Measurements from ENCODE around the gene EPHB2. TPM values are rescaled to one million over a fixed set of nuclear protein-coding genes. Genes with fewer than 3 reads are reported as not detected.

The EPHB2 gene
- total RNA-seq, 2 experiments from 2014 or later = 0.59 TPM; not detected in 1

DNA sequence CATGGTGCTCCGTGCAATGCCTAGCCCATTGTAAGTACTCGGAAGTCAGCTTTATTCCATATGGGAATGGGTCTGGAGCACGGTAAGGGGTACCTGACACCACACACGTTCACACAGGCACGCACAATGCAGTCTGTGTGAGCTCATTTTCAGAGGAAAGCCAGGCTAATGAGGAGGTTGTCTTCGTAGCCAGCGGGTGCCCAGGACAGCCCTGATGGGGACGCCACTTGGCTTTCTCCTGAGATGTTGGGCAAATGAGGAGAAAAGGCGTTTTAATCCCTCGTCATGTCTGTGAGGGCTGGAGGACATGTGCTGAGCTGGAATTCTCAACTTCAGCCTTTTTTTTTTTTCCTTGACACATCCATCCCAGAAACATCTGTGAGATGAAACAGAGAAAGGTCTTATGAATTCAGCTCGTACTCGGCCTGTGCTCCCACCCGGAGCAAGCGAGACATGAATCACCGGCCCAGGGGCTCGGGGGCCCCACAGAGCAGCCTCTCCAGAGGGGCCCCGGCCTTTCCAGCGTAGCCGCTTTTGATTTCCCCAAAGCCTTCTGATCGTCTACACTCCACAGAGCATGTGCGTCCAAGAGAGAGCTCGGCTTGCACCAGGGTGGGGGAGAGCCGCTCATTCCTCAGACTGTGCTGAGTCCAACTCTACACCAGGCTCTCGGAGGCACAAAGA, 125.1 kb downstream of the EPHB2 start:
- Histone ChIP-seq H3K9me2 (ENCODE audit: insufficient read depth, low read length) (no peaks in the 10 kb centered on the region), H4K20me1 (ENCODE audit: insufficient read depth, low read length) (no peaks in the 10 kb centered on the region), H3K9me3 (ENCODE audit: low read length) (no peaks in the 10 kb centered on the region), H3K27ac (ENCODE audit: low read depth, low read length, poor library complexity, severe bottlenecking) (no peak overlapping the region), H3K4me3 (ENCODE audit: low read depth, low read length, poor library complexity, severe bottlenecking) (no peak overlapping the region), H3K4me1 (ENCODE audit: insufficient read depth, low read length, poor library complexity, severe bottlenecking) (no peaks in the 10 kb centered on the region), H3K4me2 (ENCODE audit: low read length) (no peak overlapping the region), H3K36me3 (ENCODE audit: insufficient read depth, low read length) (no peaks in the 10 kb centered on the region), H2AFZ (ENCODE audit: low read length) (no peak overlapping the region), H3K79me2 (ENCODE audit: insufficient read depth, low read depth, low read length) (no peaks in the 10 kb centered on the region)
- TF ChIP-seq EZH2phosphoT487 (IDR thresholded peaks at IDR 0.05; ENCODE audit: borderline replicate concordance, low read depth, low read length) = no peak
- ChIA-PET CTCF (ENCODE audit: unreplicated experiment) (interaction anchor here (0.6 kb wide), 1 partner anchor 606 kb away, joined by 3 read pairs; no protein-coding TSS in a partner anchor), POLR2A (no interaction called here)
- BruUV-seq (replicated peaks) = no TSS peak
- intact Hi-C loops (cut with micrococcal nuclease; ENCODE audit: unreplicated experiment) = no loop called here
- no peak for DNase-seq (ENCODE audit: low spot score)

DNA sequence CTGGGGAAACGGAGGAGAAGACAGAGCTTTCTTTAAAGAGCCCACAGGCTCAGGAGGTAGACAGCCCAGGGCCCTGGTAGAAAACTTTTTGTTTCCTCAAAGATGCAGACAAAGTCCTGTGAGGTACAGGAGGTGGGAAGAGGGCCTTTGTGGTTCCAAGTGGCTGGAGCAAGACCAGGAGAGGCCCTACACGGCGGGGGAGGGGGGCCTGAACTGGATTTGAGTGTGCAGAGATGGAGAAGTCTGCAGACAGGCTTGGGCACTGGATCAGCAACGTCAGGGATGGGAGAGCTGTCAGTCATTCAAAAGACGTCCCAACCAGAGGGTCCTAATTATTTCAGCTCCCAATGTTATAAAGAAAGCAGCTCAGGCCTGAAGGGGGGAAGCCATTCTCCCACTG, 126.2 kb downstream of the EPHB2 start:
- ChIA-PET POLR2A (no interaction called here), CTCF (ENCODE audit: unreplicated experiment) (no interaction called here)
- H2AFZ ChIP-seq (ENCODE audit: low read length) = no peak overlapping the region

DNA sequence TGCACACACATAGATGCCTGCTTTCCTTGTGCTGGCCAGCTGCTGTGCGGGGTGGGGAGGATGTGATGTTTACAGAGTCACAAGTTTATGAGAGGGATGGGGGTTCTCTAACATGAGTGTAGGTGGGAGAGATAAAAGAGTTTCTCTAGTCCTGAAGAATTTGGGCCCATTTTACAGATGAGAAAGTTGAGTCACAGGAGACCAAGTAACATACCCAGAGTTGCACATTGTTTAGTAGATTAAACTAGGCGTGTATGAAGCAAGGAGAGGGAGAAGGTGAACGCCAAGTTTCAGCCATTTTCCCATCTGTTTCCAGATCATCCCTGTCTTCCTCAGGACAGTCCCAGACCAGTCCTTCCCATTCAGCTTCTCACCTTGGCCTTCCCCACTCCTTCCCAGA, 126.7 kb downstream of the EPHB2 start:
- ChIA-PET CTCF (ENCODE audit: unreplicated experiment) (no interaction called here), POLR2A (no interaction called here)
- no TSS peak for BruUV-seq (replicated peaks)

More for the DNA sequence above, 126.2 kb downstream of the EPHB2 start:
- Histone ChIP-seq H3K4me2 (ENCODE audit: low read length) (no peak overlapping the region), H3K79me2 (ENCODE audit: insufficient read depth, low read depth, low read length) (no peaks in the 10 kb centered on the region), H3K4me1 (ENCODE audit: insufficient read depth, low read length, poor library complexity, severe bottlenecking) (no peaks in the 10 kb centered on the region), H3K9me2 (ENCODE audit: insufficient read depth, low read length) (no peaks in the 10 kb centered on the region), H4K20me1 (ENCODE audit: insufficient read depth, low read length) (no peaks in the 10 kb centered on the region), H3K36me3 (ENCODE audit: insufficient read depth, low read length) (no peaks in the 10 kb centered on the region), H3K9me3 (ENCODE audit: low read length) (no peaks in the 10 kb centered on the region), H3K27ac (ENCODE audit: low read depth, low read length, poor library complexity, severe bottlenecking) (no peak overlapping the region), H3K4me3 (ENCODE audit: low read depth, low read length, poor library complexity, severe bottlenecking) (no peak overlapping the region)
- TF ChIP-seq EZH2phosphoT487 (IDR thresholded peaks at IDR 0.05; ENCODE audit: borderline replicate concordance, low read depth, low read length) = no peak
- TF ChIP-seq, protein P1, sequence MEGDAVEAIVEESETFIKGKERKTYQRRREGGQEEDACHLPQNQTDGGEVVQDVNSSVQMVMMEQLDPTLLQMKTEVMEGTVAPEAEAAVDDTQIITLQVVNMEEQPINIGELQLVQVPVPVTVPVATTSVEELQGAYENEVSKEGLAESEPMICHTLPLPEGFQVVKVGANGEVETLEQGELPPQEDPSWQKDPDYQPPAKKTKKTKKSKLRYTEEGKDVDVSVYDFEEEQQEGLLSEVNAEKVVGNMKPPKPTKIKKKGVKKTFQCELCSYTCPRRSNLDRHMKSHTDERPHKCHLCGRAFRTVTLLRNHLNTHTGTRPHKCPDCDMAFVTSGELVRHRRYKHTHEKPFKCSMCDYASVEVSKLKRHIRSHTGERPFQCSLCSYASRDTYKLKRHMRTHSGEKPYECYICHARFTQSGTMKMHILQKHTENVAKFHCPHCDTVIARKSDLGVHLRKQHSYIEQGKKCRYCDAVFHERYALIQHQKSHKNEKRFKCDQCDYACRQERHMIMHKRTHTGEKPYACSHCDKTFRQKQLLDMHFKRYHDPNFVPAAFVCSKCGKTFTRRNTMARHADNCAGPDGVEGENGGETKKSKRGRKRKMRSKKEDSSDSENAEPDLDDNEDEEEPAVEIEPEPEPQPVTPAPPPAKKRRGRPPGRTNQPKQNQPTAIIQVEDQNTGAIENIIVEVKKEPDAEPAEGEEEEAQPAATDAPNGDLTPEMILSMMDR (conservative IDR thresholded peaks at IDR 0.05; ENCODE audit: low read length) = no peak
- DNase-seq (ENCODE audit: low spot score) = no peak
- intact Hi-C loops (cut with micrococcal nuclease; ENCODE audit: unreplicated experiment) = no loop called here
- no TSS peak for BruUV-seq (replicated peaks)

More for the DNA sequence above, 126.7 kb downstream of the EPHB2 start:
- Histone ChIP-seq H3K4me1 (ENCODE audit: insufficient read depth, low read length, poor library complexity, severe bottlenecking) (no peaks in the 10 kb centered on the region), H3K9me2 (ENCODE audit: insufficient read depth, low read length) (no peaks in the 10 kb centered on the region), H3K36me3 (ENCODE audit: insufficient read depth, low read length) (no peaks in the 10 kb centered on the region), H4K20me1 (ENCODE audit: insufficient read depth, low read length) (no peaks in the 10 kb centered on the region), H2AFZ (ENCODE audit: low read length) (no peak overlapping the region), H3K27ac (ENCODE audit: low read depth, low read length, poor library complexity, severe bottlenecking) (no peak overlapping the region), H3K4me3 (ENCODE audit: low read depth, low read length, poor library complexity, severe bottlenecking) (no peak overlapping the region), H3K9me3 (ENCODE audit: low read length) (no peaks in the 10 kb centered on the region), H3K4me2 (ENCODE audit: low read length) (no peak overlapping the region), H3K79me2 (ENCODE audit: insufficient read depth, low read depth, low read length) (no peaks in the 10 kb centered on the region)
- TF ChIP-seq EZH2phosphoT487 (IDR thresholded peaks at IDR 0.05; ENCODE audit: borderline replicate concordance, low read depth, low read length) = no peak
- TF ChIP-seq, protein P1 (conservative IDR thresholded peaks at IDR 0.05; ENCODE audit: low read length) = no peak
- DNase-seq (ENCODE audit: low spot score) = no peak
- intact Hi-C loops (cut with micrococcal nuclease; ENCODE audit: unreplicated experiment) = no loop called here
